NCI-H82 (cell line): ENCODE measurements around the gene CTDSP1.

Source experiments
- DNase-seq: peaks from one replicate; lab custom pipeline; 2025; lab: John Stamatoyannopoulos, UW

CTDSP1 gene

GRCh38 chr2:218427741-218428140 is 28.1 kb downstream of the CTDSP1 start:
- DNase-seq = peak; percentile 14

- no peak for DNase-seq
Observed at GRCh38 chr2:218428846-218429558, 29.3 kb downstream of the CTDSP1 start.

- no peak for DNase-seq
Observed at GRCh38 chr2:218429911-218430692, 30.4 kb downstream of the CTDSP1 start.

DNA sequence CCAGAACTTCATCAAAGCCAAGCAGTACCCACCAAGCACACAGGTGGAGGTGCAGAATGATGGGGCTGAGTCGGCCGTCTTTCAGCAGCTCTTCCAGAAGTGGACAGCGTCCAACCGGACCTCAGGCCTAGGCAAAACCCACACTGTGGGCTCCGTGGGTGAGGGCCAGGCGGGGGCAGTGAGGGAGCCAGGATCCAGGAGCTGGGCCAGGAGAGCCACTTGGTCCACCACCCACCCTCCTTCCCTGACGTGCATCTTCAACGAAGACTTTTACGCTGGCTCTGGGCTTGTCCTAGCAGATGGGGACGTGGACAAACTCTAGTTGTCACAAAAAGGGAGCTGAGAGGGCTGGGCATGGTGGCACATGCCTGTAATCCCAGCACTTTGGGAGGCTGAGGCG is 31.1 kb downstream of the CTDSP1 start:
- no peak for DNase-seq

- DNase-seq = no peak
Observed at GRCh38 chr2:218431878-218432277, 32.2 kb downstream of the CTDSP1 start.

DNA sequence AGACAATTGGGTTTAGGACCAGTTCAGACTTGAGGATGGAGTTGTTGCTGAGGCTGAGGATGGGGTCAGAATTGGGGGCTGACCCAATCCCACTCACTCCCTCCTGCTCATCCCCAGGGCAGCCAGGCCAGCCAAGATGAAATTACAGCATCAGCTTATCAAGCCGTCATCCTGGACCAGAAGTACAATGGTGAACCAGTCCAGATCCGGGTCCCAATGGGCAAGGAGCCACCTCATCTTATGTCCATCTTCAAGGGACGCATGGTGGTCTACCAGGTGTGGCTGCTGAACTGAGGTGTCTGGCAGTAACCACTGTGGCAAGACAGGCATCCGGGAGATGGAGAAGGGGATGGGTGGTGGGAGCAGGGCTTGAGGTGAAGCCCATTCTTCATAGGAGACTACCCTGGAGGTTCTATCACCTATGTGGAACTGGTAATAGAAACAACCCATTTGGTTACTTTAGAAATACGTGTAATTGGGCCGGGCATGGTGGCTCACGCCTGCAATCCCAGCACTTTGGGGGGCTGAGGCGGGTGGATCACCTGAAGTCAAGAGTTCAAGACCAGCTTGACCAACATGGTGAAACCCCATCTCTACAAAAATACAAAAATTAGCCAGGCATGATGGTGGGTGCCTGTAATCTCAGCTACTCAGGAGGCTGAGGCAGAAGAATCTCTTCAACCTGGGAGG is 33.2 kb downstream of the CTDSP1 start:
- DNase-seq = no peak

GRCh38 chr2:218434456-218434855 is 34.8 kb downstream of the CTDSP1 start:
- no peak for DNase-seq

DNA sequence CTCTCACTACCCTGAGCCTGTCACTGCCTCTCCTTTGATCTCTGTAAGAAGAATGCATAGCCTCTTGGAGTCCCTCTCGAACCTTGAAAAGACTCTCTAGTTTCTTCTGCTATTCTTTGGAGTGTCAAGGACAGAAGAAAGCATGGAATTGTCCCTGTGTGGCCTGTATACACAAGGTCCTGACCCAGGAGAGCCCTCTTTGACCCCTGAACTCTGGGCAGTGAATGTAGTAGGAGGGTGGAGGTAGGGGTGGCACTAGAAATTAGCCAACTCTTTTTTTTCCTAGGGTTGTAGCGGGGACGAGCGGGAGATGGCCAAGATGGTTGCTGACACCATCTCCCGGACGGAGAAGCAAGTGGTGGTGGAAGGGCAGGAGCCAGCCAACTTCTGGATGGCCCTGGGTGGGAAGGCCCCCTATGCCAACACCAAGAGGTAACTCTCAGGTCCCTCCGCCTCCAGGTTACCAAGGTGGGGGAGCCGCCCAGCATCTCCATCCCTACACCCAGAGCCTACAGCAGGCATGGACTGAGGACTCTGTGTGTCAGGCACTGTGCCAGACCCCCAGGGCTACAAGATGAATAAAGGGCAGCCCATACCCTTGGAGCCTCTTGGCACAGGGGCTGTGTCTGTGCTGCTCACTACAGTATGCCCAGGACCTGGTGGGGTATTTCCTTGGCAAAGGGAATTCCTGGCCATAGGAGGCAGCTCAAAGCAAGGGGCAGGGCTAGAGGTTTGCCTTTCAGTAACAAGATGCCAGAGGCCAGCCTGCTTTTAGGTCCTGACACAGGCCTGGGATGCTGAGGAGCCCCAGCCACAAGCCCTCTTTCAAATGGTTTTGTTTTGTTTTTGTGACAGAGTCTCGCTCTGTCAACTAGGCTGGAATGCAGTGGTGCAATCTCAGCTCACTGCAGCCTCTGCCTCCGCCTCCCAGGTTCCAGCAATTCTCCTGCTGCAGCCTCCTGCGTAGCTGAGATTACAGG is 35.6 kb downstream of the CTDSP1 start:
- DNase-seq = no peak

GRCh38 chr2:218436992-218437391 is 37.3 kb downstream of the CTDSP1 start:
- no peak for DNase-seq

DNA sequence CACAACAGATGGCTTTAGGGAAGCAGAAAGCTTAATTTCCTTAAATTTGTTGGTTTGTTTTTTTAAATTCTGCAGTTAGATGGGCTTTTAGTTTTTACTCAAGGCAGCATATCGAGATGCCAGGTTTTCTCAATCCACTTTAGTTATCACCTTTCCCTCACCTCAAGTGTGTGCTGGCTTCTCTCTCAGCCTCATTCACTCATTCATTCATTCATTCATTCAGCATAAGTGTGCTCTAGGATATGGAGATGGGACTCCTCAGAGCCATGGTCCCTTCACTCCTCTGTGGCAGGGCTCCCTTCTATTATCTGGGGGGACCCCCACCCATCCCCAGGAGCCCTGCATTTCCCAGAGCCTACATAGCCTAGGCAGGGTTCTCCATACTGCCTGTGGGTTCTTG is 38.3 kb downstream of the CTDSP1 start:
- no peak for DNase-seq

- no peak for DNase-seq
Observed at GRCh38 chr2:218438596-218438995, 38.9 kb downstream of the CTDSP1 start.

DNA sequence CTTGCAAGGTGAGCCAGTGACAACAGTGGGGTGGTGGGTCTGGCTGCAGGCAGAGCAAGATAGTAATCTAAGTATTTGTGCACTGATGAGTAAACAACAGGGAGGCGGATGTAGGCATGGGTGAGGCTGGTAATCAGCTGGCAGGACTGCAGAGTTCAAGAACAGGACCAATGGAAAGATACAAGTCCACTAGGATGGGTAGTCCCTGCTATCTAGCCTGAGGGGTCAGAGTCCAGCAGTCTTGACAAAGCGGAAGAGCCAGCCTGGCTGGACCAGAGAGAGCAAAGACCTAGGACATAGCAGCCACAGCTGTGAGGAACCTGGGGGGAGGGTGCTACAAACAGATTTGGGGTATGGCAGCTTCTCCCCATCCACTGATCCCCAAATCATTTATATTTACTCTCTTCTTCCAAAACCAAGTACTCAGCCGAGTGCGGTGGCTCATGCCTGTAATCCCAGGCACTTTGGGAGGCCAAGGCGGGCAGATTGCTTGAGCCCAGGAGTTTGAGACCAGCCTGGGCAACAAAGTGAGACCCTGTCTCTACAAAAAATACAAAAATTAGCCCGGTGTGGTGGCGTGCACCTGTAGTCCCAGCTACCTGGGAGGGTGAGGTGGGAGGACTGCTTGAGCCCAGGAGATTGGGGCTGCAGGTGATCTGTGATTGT is 45.2 kb downstream of the CTDSP1 start:
- DNase-seq = no peak

- DNase-seq = no peak
Observed at GRCh38 chr2:218445602-218446001, 45.9 kb downstream of the CTDSP1 start.

- no peak for DNase-seq
Observed at GRCh38 chr2:218446547-218446946, 46.9 kb downstream of the CTDSP1 start.

GRCh38 chr2:218447072-218447471 is 47.4 kb downstream of the CTDSP1 start:
- DNase-seq = no peak

GRCh38 chr2:218448934-218449333 is 49.3 kb downstream of the CTDSP1 start:
- DNase-seq = no peak

- DNase-seq = no peak
Observed at GRCh38 chr2:218452079-218452478, 52.4 kb downstream of the CTDSP1 start.
